Nucleus accumbens (tissue), 56 donors: ENCODE data around the gene NIFK.
"Not testable (repeated sequence)": the region's sequence is repeated elsewhere in the genome, so short reads cannot be mapped to it uniquely, and the experiment has no call there.

Experiments
- DNase-seq, 56 donors: peaks; one replicate each; lab custom pipeline; 2025; lab: John Stamatoyannopoulos, UW

NIFK gene

GRCh38 chr2:121735518-121736074 is 1.1 kb downstream of the NIFK start:
- no peak for DNase-seq

GRCh38 chr2:121734544-121734943 is 2.1 kb downstream of the NIFK start:
- not testable (repeated sequence) for DNase-seq

- no peak for DNase-seq
Observed at GRCh38 chr2:121731366-121731765, 5.3 kb downstream of the NIFK start.

- no peak for DNase-seq
Observed at GRCh38 chr2:121727950-121728349, 8.7 kb downstream of the NIFK start.

GRCh38 chr2:121727332-121727731 is 9.3 kb downstream of the NIFK start:
- DNase-seq = no peak

- DNase-seq = no peak
Observed at GRCh38 chr2:121723316-121723715, 13.4 kb downstream of the NIFK start.

GRCh38 chr2:121722479-121722878 is 14.2 kb downstream of the NIFK start:
- peak in 2 of 56 donors; percentile 20 to 37 for DNase-seq

- no peak for DNase-seq
Observed at GRCh38 chr2:121721926-121722325, 14.7 kb downstream of the NIFK start.

- DNase-seq = no peak
Observed at GRCh38 chr2:121717529-121717928, 19.1 kb downstream of the NIFK start.

GRCh38 chr2:121716126-121716525 is 20.5 kb downstream of the NIFK start:
- no peak for DNase-seq

GRCh38 chr2:121711481-121711880 is 25.2 kb downstream of the NIFK start:
- DNase-seq = not testable (repeated sequence)

- DNase-seq = no peak
Observed at GRCh38 chr2:121710470-121711170, 26.1 kb downstream of the NIFK start.

GRCh38 chr2:121709776-121710469 is 26.8 kb downstream of the NIFK start:
- DNase-seq = no peak

GRCh38 chr2:121707920-121708361 is 28.7 kb downstream of the NIFK start:
- DNase-seq = no peak

GRCh38 chr2:121707344-121707919 is 29.2 kb downstream of the NIFK start:
- DNase-seq = no peak

- DNase-seq = no peak
Observed at GRCh38 chr2:121705958-121706357, 30.7 kb downstream of the NIFK start.

GRCh38 chr2:121705390-121705789 is 31.3 kb downstream of the NIFK start:
- DNase-seq = no peak

- DNase-seq = not testable (repeated sequence)
Observed at GRCh38 chr2:121701761-121702160, 34.9 kb downstream of the NIFK start.

- no peak for DNase-seq
Observed at GRCh38 chr2:121699421-121700333, 37.0 kb downstream of the NIFK start.

GRCh38 chr2:121698318-121698930 is 38.3 kb downstream of the NIFK start:
- DNase-seq = no peak
